ENCODE data around the gene MYH11.

- no peak for TF ChIP-seq CTCF (IDR thresholded peaks at IDR 0.05)
- TF ChIP-seq POLR2A (IDR thresholded peaks at IDR 0.05) = no peak
These were observed 97.8 kb downstream of the MYH11 start for GRCh38 chr16:15759070-15759469.

Data from lower leg skin (tissue), 3 donors.